T-helper 1 cell treated with Interleukin-12 subunit alpha and Interleukin-12 subunit beta and Interleukin-4 antibody, amounts not matched to agents 30 μg/mL and 1 μg/mL, for 36 hours (primary cell): ENCODE measurements around the gene TNFRSF25.

Source experiments
- H3K27ac Mint-ChIP-seq: one replicate; pipeline ENCODE4 v1.8.0; 2021; ENCODE audit warnings: mild to moderate bottlenecking, mixed read lengths
- H3K27me3 Mint-ChIP-seq: one replicate; pipeline ENCODE4 v1.8.0; 2021; ENCODE audit warnings: low read depth, mixed read lengths
- H3K36me3 Mint-ChIP-seq: one replicate; pipeline ENCODE4 v1.8.0; 2021; ENCODE audit warnings: low read depth, mixed read lengths
- H3K4me1 Mint-ChIP-seq: one replicate; pipeline ENCODE4 v1.8.0; 2021; ENCODE audit warnings: low read depth, mixed read lengths
- H3K4me3 Mint-ChIP-seq: one replicate; pipeline ENCODE4 v1.8.0; 2021; ENCODE audit warnings: mild to moderate bottlenecking, moderate library complexity, mixed read lengths
- H3K9me3 Mint-ChIP-seq: one replicate; pipeline ENCODE4 v1.8.0; 2021; ENCODE audit warnings: mixed read lengths

The TNFRSF25 gene

GRCh38 chr1:6486433-6487011 is 20.5 kb upstream of the TNFRSF25 start:
- H3K4me1 Mint-ChIP-seq: peaks cover 10% of the 10 kb centered on the region
- H3K9me3 Mint-ChIP-seq: no peaks in the 10 kb centered on the region
- H3K4me3 Mint-ChIP-seq: no peak overlapping the region
- peaks cover 54% of the 10 kb centered on the region for H3K27me3 Mint-ChIP-seq
- H3K27ac Mint-ChIP-seq: no peak overlapping the region
- H3K36me3 Mint-ChIP-seq: no peaks in the 10 kb centered on the region

GRCh38 chr1:6485168-6486101 is 19.5 kb upstream of the TNFRSF25 start:
- peaks cover 7% of the 10 kb centered on the region for H3K4me1 Mint-ChIP-seq
- H3K27me3 Mint-ChIP-seq: peaks cover 57% of the 10 kb centered on the region
- no peaks in the 10 kb centered on the region for H3K36me3 Mint-ChIP-seq
- H3K27ac Mint-ChIP-seq: no peak overlapping the region
- H3K9me3 Mint-ChIP-seq: no peaks in the 10 kb centered on the region
- H3K4me3 Mint-ChIP-seq: no peak overlapping the region

GRCh38 chr1:6484826-6485167 is 18.8 kb upstream of the TNFRSF25 start:
- Mint-ChIP-seq H3K4me3 (no peak overlapping the region), H3K27me3 (peaks cover 58% of the 10 kb centered on the region), H3K4me1 (peaks cover 7% of the 10 kb centered on the region), H3K36me3 (no peaks in the 10 kb centered on the region), H3K27ac (no peak overlapping the region), H3K9me3 (no peaks in the 10 kb centered on the region)

GRCh38 chr1:6483761-6484117 is 17.8 kb upstream of the TNFRSF25 start:
- Mint-ChIP-seq H3K36me3 (no peaks in the 10 kb centered on the region), H3K27ac (no peak overlapping the region), H3K9me3 (no peaks in the 10 kb centered on the region), H3K4me3 (no peak overlapping the region), H3K4me1 (peaks cover 7% of the 10 kb centered on the region), H3K27me3 (peaks cover 61% of the 10 kb centered on the region)

GRCh38 chr1:6483017-6483760 is 17.2 kb upstream of the TNFRSF25 start:
- Mint-ChIP-seq H3K36me3 (no peaks in the 10 kb centered on the region), H3K4me1 (peaks cover 7% of the 10 kb centered on the region), H3K9me3 (no peaks in the 10 kb centered on the region), H3K27me3 (peaks cover 61% of the 10 kb centered on the region), H3K27ac (no peak overlapping the region), H3K4me3 (no peak overlapping the region)

- Mint-ChIP-seq H3K27me3 (peaks cover 48% of the 10 kb centered on the region), H3K4me3 (no peak overlapping the region), H3K9me3 (no peaks in the 10 kb centered on the region), H3K36me3 (no peaks in the 10 kb centered on the region), H3K4me1 (peaks cover 7% of the 10 kb centered on the region), H3K27ac (no peak overlapping the region)
Measured at GRCh38 chr1:6481820-6482219, 15.8 kb upstream of the TNFRSF25 start.

- Mint-ChIP-seq H3K4me1 (peaks cover 2% of the 10 kb centered on the region), H3K27me3 (peaks cover 11% of the 10 kb centered on the region), H3K27ac (no peak overlapping the region), H3K36me3 (no peaks in the 10 kb centered on the region), H3K4me3 (no peak overlapping the region), H3K9me3 (no peaks in the 10 kb centered on the region)
Measured at GRCh38 chr1:6477039-6477820, 11.3 kb upstream of the TNFRSF25 start.

GRCh38 chr1:6476483-6476882 is 10.5 kb upstream of the TNFRSF25 start:
- no peak overlapping the region for H3K27ac Mint-ChIP-seq
- no peak overlapping the region for H3K4me3 Mint-ChIP-seq
- peaks cover 2% of the 10 kb centered on the region for H3K4me1 Mint-ChIP-seq

GRCh38 chr1:6475381-6476133 is 9.6 kb upstream of the TNFRSF25 start:
- peaks cover 3% of the 10 kb centered on the region for H3K27me3 Mint-ChIP-seq
- peaks cover 2% of the 10 kb centered on the region for H3K4me1 Mint-ChIP-seq
- H3K36me3 Mint-ChIP-seq: no peaks in the 10 kb centered on the region
- H3K27ac Mint-ChIP-seq: no peak overlapping the region
- no peaks in the 10 kb centered on the region for H3K9me3 Mint-ChIP-seq
- no peak overlapping the region for H3K4me3 Mint-ChIP-seq

More at GRCh38 chr1:6476483-6476882, 10.5 kb upstream of the TNFRSF25 start:
- Mint-ChIP-seq H3K36me3 (no peaks in the 10 kb centered on the region), H3K9me3 (no peaks in the 10 kb centered on the region), H3K27me3 (peaks cover 7% of the 10 kb centered on the region)

- Mint-ChIP-seq H3K27ac (no peak overlapping the region), H3K4me1 (peaks cover 2% of the 10 kb centered on the region), H3K27me3 (peaks cover 3% of the 10 kb centered on the region), H3K36me3 (no peaks in the 10 kb centered on the region), H3K9me3 (no peaks in the 10 kb centered on the region), H3K4me3 (no peak overlapping the region)
Measured at GRCh38 chr1:6474815-6475282, 8.9 kb upstream of the TNFRSF25 start.

- H3K27me3 Mint-ChIP-seq: no peaks in the 10 kb centered on the region
- H3K4me1 Mint-ChIP-seq: peaks cover 2% of the 10 kb centered on the region
- H3K9me3 Mint-ChIP-seq: no peaks in the 10 kb centered on the region
- H3K36me3 Mint-ChIP-seq: no peaks in the 10 kb centered on the region
- no peak overlapping the region for H3K4me3 Mint-ChIP-seq
- H3K27ac Mint-ChIP-seq: no peak overlapping the region
Measured at GRCh38 chr1:6473974-6474814, 8.2 kb upstream of the TNFRSF25 start.

- H3K36me3 Mint-ChIP-seq: no peaks in the 10 kb centered on the region
- no peaks in the 10 kb centered on the region for H3K27me3 Mint-ChIP-seq
- no peak overlapping the region for H3K27ac Mint-ChIP-seq
- no peak overlapping the region for H3K4me3 Mint-ChIP-seq
- H3K9me3 Mint-ChIP-seq: no peaks in the 10 kb centered on the region
- peaks cover 2% of the 10 kb centered on the region for H3K4me1 Mint-ChIP-seq
Measured at GRCh38 chr1:6473156-6473555, 7.2 kb upstream of the TNFRSF25 start.

- Mint-ChIP-seq H3K4me3 (no peak overlapping the region), H3K27me3 (no peaks in the 10 kb centered on the region), H3K27ac (no peak overlapping the region), H3K36me3 (no peaks in the 10 kb centered on the region), H3K4me1 (peaks cover 2% of the 10 kb centered on the region), H3K9me3 (no peaks in the 10 kb centered on the region)
Measured at GRCh38 chr1:6472391-6472790, 6.4 kb upstream of the TNFRSF25 start.
